H9 (cell line): Measurements from ENCODE around the gene CPM. TPM values are rescaled to one million over a fixed set of nuclear protein-coding genes. Genes with fewer than 3 reads are reported as not detected.

ENCODE experiments used
- DNase-seq: peaks from one replicate; pipeline ENCODE4 v3.0.0-alpha.2; 2017
- H2AFZ ChIP-seq: one replicate; pipeline ENCODE4 v1.6.1; 2013; ENCODE audit warnings: mild to moderate bottlenecking, low read length, control low read depth, moderate library complexity
- H2AK5ac ChIP-seq: 2 replicates; pipeline ENCODE4 v1.6.1; 2013; ENCODE audit warnings: low read length, control low read depth, mixed read lengths; ENCODE audit not compliant: insufficient read length
- H2BK120ac ChIP-seq: one replicate; pipeline ENCODE4 v1.6.1; 2013; ENCODE audit warnings: low read depth, mild to moderate bottlenecking, low read length, control low read depth, inconsistent platforms; ENCODE audit not compliant: poor library complexity, severe bottlenecking
- H2BK12ac ChIP-seq: 2 replicates; pipeline ENCODE4 v1.6.1; 2013; ENCODE audit warnings: low read length, control low read depth, mixed read lengths, low read depth; ENCODE audit not compliant: insufficient read length
- H2BK15ac ChIP-seq: 2 replicates; pipeline ENCODE4 v1.6.1; 2013; ENCODE audit warnings: low read depth, low read length, control low read depth
- H2BK20ac ChIP-seq: one replicate; pipeline ENCODE4 v1.6.1; 2013; ENCODE audit warnings: low read depth, mild to moderate bottlenecking, low read length, control low read depth, inconsistent platforms; ENCODE audit not compliant: poor library complexity, severe bottlenecking
- H2BK5ac ChIP-seq: 2 replicates; pipeline ENCODE4 v1.6.1; 2013; ENCODE audit warnings: low read length, control low read depth, mixed read lengths; ENCODE audit not compliant: insufficient read length
- H3K14ac ChIP-seq: 2 replicates; pipeline ENCODE4 v1.6.1; 2013; ENCODE audit warnings: low read length, control low read depth; ENCODE audit not compliant: insufficient read depth
- H3K18ac ChIP-seq: 2 replicates; pipeline ENCODE4 v1.6.1; 2013; ENCODE audit warnings: low read depth, mild to moderate bottlenecking, mixed read lengths, low read length, control low read depth; ENCODE audit not compliant: insufficient read length
- H3K23ac ChIP-seq: 2 replicates; pipeline ENCODE4 v1.6.1; 2013; ENCODE audit warnings: low read length, control low read depth, mixed read lengths, low read depth; ENCODE audit not compliant: insufficient read length
- H3K23me2 ChIP-seq: 2 replicates; pipeline ENCODE4 v1.6.1; 2013; ENCODE audit warnings: low read depth, mild to moderate bottlenecking, mixed read lengths, low read length, control low read depth; ENCODE audit not compliant: insufficient read length, poor library complexity, severe bottlenecking
- H3K27ac ChIP-seq: 2 replicates; pipeline ENCODE4 v1.5.1; 2013; ENCODE audit warnings: low read length, control low read depth, mixed read lengths, low read depth; ENCODE audit not compliant: insufficient read length
- H3K27me3 ChIP-seq: 2 replicates; pipeline ENCODE4 v1.6.1; 2013; ENCODE audit warnings: low read length, control low read depth, inconsistent platforms; ENCODE audit not compliant: insufficient read depth
- H3K4ac ChIP-seq: 2 replicates; pipeline ENCODE4 v1.6.1; 2013; ENCODE audit warnings: low read depth, mild to moderate bottlenecking, control low read depth, inconsistent platforms, low read length, moderate library complexity
- H3K4me1 ChIP-seq: 2 replicates; pipeline ENCODE4 v1.6.1; 2013; ENCODE audit warnings: low read length, control low read depth, inconsistent platforms; ENCODE audit not compliant: insufficient read depth
- H3K4me2 ChIP-seq: 2 replicates; pipeline ENCODE4 v1.6.1; 2013; ENCODE audit warnings: low read length, control low read depth, mixed read lengths; ENCODE audit not compliant: insufficient read length, insufficient read depth
- H3K56ac ChIP-seq: 2 replicates; pipeline ENCODE4 v1.6.1; 2013; ENCODE audit warnings: low read depth, mild to moderate bottlenecking, mixed read lengths, low read length, control low read depth; ENCODE audit not compliant: insufficient read length
- H3K79me1 ChIP-seq: 2 replicates; pipeline ENCODE4 v1.6.1; 2013; ENCODE audit warnings: low read depth, mild to moderate bottlenecking, moderate library complexity, low read length, control low read depth, inconsistent platforms; ENCODE audit not compliant: insufficient read depth, poor library complexity, severe bottlenecking
- H3K79me2 ChIP-seq: 2 replicates; pipeline ENCODE4 v1.6.1; 2013; ENCODE audit warnings: low read length, control low read depth, inconsistent platforms; ENCODE audit not compliant: insufficient read depth
- H3K9ac ChIP-seq: 2 replicates; pipeline ENCODE4 v1.6.1; 2013; ENCODE audit warnings: low read length, control low read depth, mixed read lengths; ENCODE audit not compliant: insufficient read length; ENCODE audit errors: extremely low read depth
- H3K9me3 ChIP-seq: one replicate; pipeline ENCODE4 v1.6.1; 2013; ENCODE audit warnings: low read depth, low read length, inconsistent platforms; ENCODE audit not compliant: control insufficient read depth
- H3T11ph ChIP-seq: one replicate; pipeline ENCODE4 v1.6.1; 2013; ENCODE audit warnings: mild to moderate bottlenecking, low read length, control low read depth, inconsistent platforms
- H4K20me1 ChIP-seq: one replicate; pipeline ENCODE4 v1.6.1; 2013; ENCODE audit not compliant: control insufficient read depth, insufficient read length, insufficient read depth
- H4K5ac ChIP-seq: 2 replicates; pipeline ENCODE4 v1.6.1; 2013; ENCODE audit warnings: low read depth, mild to moderate bottlenecking, mixed read lengths, low read length, control low read depth; ENCODE audit not compliant: insufficient read length
- H4K8ac ChIP-seq: replicated peaks from 2 replicates; pipeline ENCODE4 v1.6.1; 2013; ENCODE audit warnings: low read length, control low read depth, mixed read lengths, low read depth; ENCODE audit not compliant: insufficient read length
- H4K91ac ChIP-seq: 2 replicates; pipeline ENCODE4 v1.6.1; 2013; ENCODE audit warnings: low read depth, mild to moderate bottlenecking, moderate library complexity, mixed read lengths, low read length, control low read depth; ENCODE audit not compliant: insufficient read length
- H3K27ac Mint-ChIP-seq, 3 experiments: 2 replicates in 2 of 3; 3 replicates in 1 of 3; pipeline ENCODE4 v1.8.0; 2020 to 2021; ENCODE audit warnings: mixed read lengths in 3 of 3, mild to moderate bottlenecking in 1 of 3, moderate library complexity in 1 of 3
- H3K27me3 Mint-ChIP-seq: 2 replicates; pipeline ENCODE4 v1.8.0; 2021; ENCODE audit warnings: low read depth, mild to moderate bottlenecking, moderate library complexity, mixed read lengths
- H3K36me3 Mint-ChIP-seq, 3 experiments: 2 replicates in 2 of 3; 3 replicates in 1 of 3; pipeline ENCODE4 v1.8.0; 2020 to 2021; ENCODE audit warnings: low read depth in 3 of 3, mixed read lengths in 3 of 3; ENCODE audit not compliant: insufficient read depth in 1 of 3
- H3K4me1 Mint-ChIP-seq, 2 experiments: 2 replicates each; pipeline ENCODE4 v1.8.0; 2020; ENCODE audit warnings: mixed read lengths in 2 of 2
- H3K4me3 Mint-ChIP-seq, 2 experiments: 2 replicates in 1 of 2; 3 replicates in 1 of 2; pipeline ENCODE4 v1.8.0; 2020 to 2021; ENCODE audit warnings: mild to moderate bottlenecking in 2 of 2, mixed read lengths in 2 of 2, moderate library complexity in 1 of 2
- H3K9me3 Mint-ChIP-seq, 2 experiments: 2 replicates in 1 of 2; 3 replicates in 1 of 2; pipeline ENCODE4 v1.8.0; 2020; ENCODE audit warnings: mild to moderate bottlenecking in 2 of 2, mixed read lengths in 2 of 2, moderate library complexity in 1 of 2
- CTCF ChIP-seq: fragments of 200-600 bp; sonication (generic); conservative IDR thresholded peaks from 3 replicates; pipeline ENCODE4 v1.8.0; 2021; ENCODE audit warnings: antibody characterized with exemption, mild to moderate bottlenecking
- WGBS: extraction: QIAGEN DNeasy Blood & Tissue Kit; methylation state at CpG from one replicate; pipeline ENCODE4 v1.1.7; 2013; ENCODE audit warnings: missing lambda C conversion rate, low lambda C conversion rate, mixed read lengths; ENCODE audit not compliant: insufficient read length; ENCODE audit errors: extremely low coverage; 5-methylcytosine and 5-hydroxymethylcytosine counted together
- total RNA-seq: library from RNA; stranded (reverse); gene quantifications from 2 replicates; pipeline ENCODE4 v1.2.1, GENCODE V29; 2021

CPM gene
- total RNA-seq, 1 experiment from 2014 or later: 1.2 TPM

GRCh38 chr12:68962877-68963855, 30.2 kb upstream of the CPM start:
- Histone ChIP-seq H4K91ac (no peak overlapping the region), H3K27ac (no peak overlapping the region), H3K4me2 (no peak overlapping the region), H3K9ac (no peak overlapping the region), H3K79me2 (no peaks in the 10 kb centered on the region), H3T11ph (no peak overlapping the region), H4K8ac (no peak overlapping the region), H3K14ac (no peak overlapping the region), H3K4ac (no peak overlapping the region), H3K56ac (no peak overlapping the region), H2BK5ac (no peak overlapping the region), H4K20me1 (no peaks in the 10 kb centered on the region), H2BK15ac (no peak overlapping the region), H2BK120ac (no peak overlapping the region), H4K5ac (no peak overlapping the region), H2AK5ac (no peak overlapping the region), H3K23me2 (no peaks in the 10 kb centered on the region), H2AFZ (no peak overlapping the region), H3K27me3 (no peaks in the 10 kb centered on the region), H3K23ac (no peak overlapping the region), H2BK20ac (no peak overlapping the region), H3K79me1 (no peaks in the 10 kb centered on the region), H3K18ac (no peak overlapping the region), H3K4me1 (no peaks in the 10 kb centered on the region), H2BK12ac (no peak overlapping the region), H3K9me3 (no peaks in the 10 kb centered on the region)
- DNase-seq: no peak
- no peaks in the 10 kb centered on the region for H3K27me3 Mint-ChIP-seq
- no peak overlapping the region for H3K4me3 Mint-ChIP-seq
- H3K9me3 Mint-ChIP-seq: peaks cover 9 to 24% of the 10 kb centered on the region in 2 experiments
- H3K4me1 Mint-ChIP-seq: peaks cover 15 to 24% of the 10 kb centered on the region in 2 experiments
- H3K36me3 Mint-ChIP-seq: peaks cover 8 to 33% (median 10%) of the 10 kb centered on the region in 3 experiments; a peak in 5 of 7 replicates
- WGBS: no CpG with 5 or more reads among the region's 5 CpGs
- no peak overlapping the region; a peak in 1 of 7 replicates for H3K27ac Mint-ChIP-seq
- no peak for TF ChIP-seq CTCF
